CD14-positive monocyte (primary cell): ENCODE results near the gene RASA4B. TPM values are rescaled to one million over a fixed set of nuclear protein-coding genes. Genes with fewer than 3 reads are reported as not detected.
"Not testable (repeated sequence)": the region's sequence is repeated elsewhere in the genome, so short reads cannot be mapped to it uniquely, and the experiment has no call there.

ENCODE experiments used
- DNase-seq, 3 donors: peaks; one replicate each; pipeline ENCODE4 v3.0.0-alpha.2; 2011 to 2022
- H2AFZ ChIP-seq: 2 replicates; pipeline ENCODE4 v1.6.0; 2012; ENCODE audit warnings: mild to moderate bottlenecking, low read depth, low read length, inconsistent platforms; ENCODE audit not compliant: insufficient read depth, poor library complexity, severe bottlenecking
- H3K27ac ChIP-seq, 2 donors: 1 replicate in 1 of 2; 2 replicates in 1 of 2; pipeline ENCODE4 v1.5.1; 2012 to 2013; ENCODE audit warnings: low read length in 2 of 2, control low read depth in 1 of 2, inconsistent platforms in 1 of 2, low read depth in 1 of 2, mild to moderate bottlenecking in 1 of 2
- H3K27me3 ChIP-seq, 2 donors: one replicate each; pipeline versions ENCODE4 v1.6.0 to v1.6.1; 2011 to 2013; ENCODE audit warnings: low read length in 2 of 2; ENCODE audit not compliant: control insufficient read depth in 2 of 2, insufficient read depth in 2 of 2
- H3K36me3 ChIP-seq, 2 donors: replicated peaks in 1 of 2; 1 replicate in 1 of 2; 2 replicates in 1 of 2; pipeline versions ENCODE4 v1.5.1 to v1.6.1; 2012 to 2013; ENCODE audit warnings: low read length in 2 of 2, control low read depth in 1 of 2, inconsistent platforms in 1 of 2, mild to moderate bottlenecking in 1 of 2; ENCODE audit not compliant: insufficient read depth in 2 of 2, control insufficient read depth in 1 of 2
- H3K4me1 ChIP-seq, 2 donors: 1 replicate in 1 of 2; 2 replicates in 1 of 2; pipeline versions ENCODE4 v1.5.1 to v1.6.1; 2012 to 2013; ENCODE audit warnings: low read length in 2 of 2, control low read depth in 1 of 2, inconsistent platforms in 1 of 2, mild to moderate bottlenecking in 1 of 2, moderate library complexity in 1 of 2; ENCODE audit not compliant: insufficient read depth in 2 of 2, control insufficient read depth in 1 of 2
- H3K4me2 ChIP-seq: replicated peaks from 2 replicates; pipeline ENCODE3; 2012; ENCODE audit warnings: low read length, moderate library complexity, mild to moderate bottlenecking; ENCODE audit not compliant: poor library complexity, severe bottlenecking; ENCODE audit errors: extremely low read depth
- H3K4me3 ChIP-seq, 3 experiments: fragments of 200-600 bp in 1 of 3; sonication (generic) in 1 of 3; replicated peaks in 1 of 3; 1 replicate in 2 of 3; 2 replicates in 1 of 3; pipeline ENCODE4 v1.5.1; 2011 to 2013; ENCODE audit warnings: low read length in 3 of 3, mild to moderate bottlenecking in 3 of 3, control low read depth in 2 of 3, low read depth in 2 of 3, inconsistent platforms in 1 of 3, moderate library complexity in 1 of 3
- H3K79me2 ChIP-seq: 2 replicates; pipeline ENCODE4 v1.6.0; 2012; ENCODE audit warnings: mild to moderate bottlenecking, control low read depth, inconsistent platforms, low read length, moderate library complexity; ENCODE audit not compliant: insufficient read depth
- H3K9ac ChIP-seq: 2 replicates; pipeline ENCODE4 v1.6.0; 2017; ENCODE audit warnings: low read length, mild to moderate bottlenecking; ENCODE audit not compliant: insufficient read depth, poor library complexity, severe bottlenecking
- H3K9me3 ChIP-seq, 2 donors: replicated peaks in 1 of 2; 1 replicate in 1 of 2; 2 replicates in 1 of 2; pipeline versions ENCODE4 v1.5.1 to v1.6.1; 2012 to 2013; ENCODE audit warnings: low read length in 2 of 2, control low read depth in 1 of 2; ENCODE audit not compliant: control insufficient read depth in 1 of 2, insufficient read depth in 1 of 2
- H4K20me1 ChIP-seq: 2 replicates; pipeline ENCODE4 v1.6.0; 2012; ENCODE audit warnings: mild to moderate bottlenecking, low read length, control low read depth, moderate library complexity; ENCODE audit not compliant: insufficient read depth
- H3K27ac Mint-ChIP-seq, 7 donors: one replicate each; pipeline ENCODE4 v1.8.0; 2020; ENCODE audit warnings: mild to moderate bottlenecking in 7 of 7, mixed read lengths in 7 of 7, moderate library complexity in 6 of 7, inconsistent platforms in 2 of 7
- H3K27me3 Mint-ChIP-seq, 3 donors: one replicate each; pipeline ENCODE4 v1.8.0; 2021 to 2022; ENCODE audit warnings: low read depth in 3 of 3, mild to moderate bottlenecking in 3 of 3, mixed read lengths in 3 of 3, moderate library complexity in 3 of 3, inconsistent platforms in 1 of 3
- H3K36me3 Mint-ChIP-seq, 2 donors: one replicate each; pipeline ENCODE4 v1.8.0; 2020; ENCODE audit warnings: mixed read lengths in 2 of 2, inconsistent platforms in 1 of 2, mild to moderate bottlenecking in 1 of 2
- H3K4me1 Mint-ChIP-seq: one replicate; pipeline ENCODE4 v1.8.0; 2020; ENCODE audit warnings: mild to moderate bottlenecking, mixed read lengths
- H3K4me3 Mint-ChIP-seq, 2 donors: one replicate each; pipeline ENCODE4 v1.8.0; 2020; ENCODE audit warnings: mild to moderate bottlenecking in 2 of 2, mixed read lengths in 2 of 2, moderate library complexity in 1 of 2
- H3K9me3 Mint-ChIP-seq, 7 donors: one replicate each; pipeline ENCODE4 v1.8.0; 2020 to 2022; ENCODE audit warnings: mixed read lengths in 7 of 7, mild to moderate bottlenecking in 6 of 7, moderate library complexity in 6 of 7, inconsistent platforms in 2 of 7
- WGBS: methylation state at CpG from one replicate; pipeline ENCODE4 v1.1.5; 2013; ENCODE audit warnings: missing lambda C conversion rate; ENCODE audit not compliant: insufficient coverage; 5-methylcytosine and 5-hydroxymethylcytosine counted together
- intact Hi-C, 2 donors: fragments of 100-400 bp; cut with micrococcal nuclease; formaldehyde crosslinking; loops; one replicate each; pipeline versions ENCODE4 v1.15.0 to v1.15.1; 2023
- polyA plus RNA-seq, 3 donors: library from polyadenylated mRNA; depleted of rRNA in 1 of 3; unstranded in 2 of 3; stranded (reverse) in 1 of 3; fragments of 300-500 nt in 2 of 3; fragments of >200 nt in 1 of 3; fragmentation: Illumina TruSeq in 2 of 3; gene quantifications; 1 replicate in 2 of 3; 2 replicates in 1 of 3; pipeline ENCODE4 v1.2.3, GENCODE V29; 2012 to 2021

The RASA4B gene
- polyA plus RNA-seq, 3 donors: 6.3 to 24.1 (median 20.1) TPM

GRCh38 chr7:102516951-102517350, 626 bp downstream of the RASA4B start:
- H3K27ac ChIP-seq, H3K4me1 ChIP-seq, H3K9ac ChIP-seq, H3K79me2 ChIP-seq, H3K27me3 Mint-ChIP-seq, H3K9me3 Mint-ChIP-seq, H3K4me2 ChIP-seq, H3K9me3 ChIP-seq, H3K27me3 ChIP-seq, H3K4me1 Mint-ChIP-seq, H3K4me3 ChIP-seq, H3K4me3 Mint-ChIP-seq, H2AFZ ChIP-seq, DNase-seq, H3K36me3 Mint-ChIP-seq, H3K36me3 ChIP-seq, H4K20me1 ChIP-seq, H3K27ac Mint-ChIP-seq, intact Hi-C loops: not testable (repeated sequence)
- no CpG with 5 or more reads among the region's 10 CpGs for WGBS

- H2AFZ ChIP-seq, H3K79me2 ChIP-seq, H3K4me3 Mint-ChIP-seq, H3K9me3 ChIP-seq, H3K4me2 ChIP-seq, H3K27me3 ChIP-seq, H3K9me3 Mint-ChIP-seq, H3K27ac ChIP-seq, intact Hi-C loops, H3K27ac Mint-ChIP-seq, H3K4me1 Mint-ChIP-seq, H3K36me3 ChIP-seq, H3K4me1 ChIP-seq, H3K4me3 ChIP-seq, H3K27me3 Mint-ChIP-seq, H3K9ac ChIP-seq, H3K36me3 Mint-ChIP-seq, DNase-seq, H4K20me1 ChIP-seq: not testable (repeated sequence)
- WGBS: no CpG with 5 or more reads among the region's 3 CpGs
These were observed 1.7 kb downstream of the RASA4B start for GRCh38 chr7:102515889-102516288.

GRCh38 chr7:102514881-102515721, 2.5 kb downstream of the RASA4B start:
- H3K27me3 ChIP-seq, intact Hi-C loops, H3K4me2 ChIP-seq, H3K36me3 Mint-ChIP-seq, H3K27ac Mint-ChIP-seq, H3K4me1 Mint-ChIP-seq, H3K27me3 Mint-ChIP-seq, H3K79me2 ChIP-seq, H3K9me3 ChIP-seq, H3K36me3 ChIP-seq, H2AFZ ChIP-seq, H3K4me1 ChIP-seq, H3K4me3 Mint-ChIP-seq, H3K9me3 Mint-ChIP-seq, H3K9ac ChIP-seq, H3K4me3 ChIP-seq, DNase-seq, H4K20me1 ChIP-seq: not testable (repeated sequence)
- peak overlapping the region in 1 of 2 donors; percentile 53 for H3K27ac ChIP-seq
- no CpG with 5 or more reads among the region's 15 CpGs for WGBS

GRCh38 chr7:102512642-102513221, 4.8 kb downstream of the RASA4B start:
- intact Hi-C loops: not testable (repeated sequence)
- peak overlapping the region; percentile 73 to 90 (median 83) for H3K27ac Mint-ChIP-seq

More at GRCh38 chr7:102512642-102513221, 4.8 kb downstream of the RASA4B start:
- not testable (repeated sequence) for H3K9me3 Mint-ChIP-seq, H3K79me2 ChIP-seq, H3K4me1 ChIP-seq, H3K27me3 ChIP-seq, H3K4me1 Mint-ChIP-seq, H3K36me3 ChIP-seq, H3K9me3 ChIP-seq, H4K20me1 ChIP-seq, H3K36me3 Mint-ChIP-seq, H3K27me3 Mint-ChIP-seq
- 10% methylated on average over 2 of the region's 5 CpGs for WGBS
- Histone ChIP-seq H3K4me3 (peak overlapping the region; percentile 8 to 71 (median 23)), H2AFZ (peak overlapping the region; percentile 21), H3K4me2 (peak overlapping the region; percentile 47), H3K27ac (peak overlapping the region; percentile 61 to 78), H3K9ac (peak overlapping the region; percentile 32)
- peak; percentile 2 to 46 (median 25) for DNase-seq
- H3K4me3 Mint-ChIP-seq: peak overlapping the region; percentile 58 to 74
